ENCODE measurements around the gene LRP4. TPM values are rescaled to one million over a fixed set of nuclear protein-coding genes. Genes with fewer than 3 reads are reported as not detected.

LRP4 gene
- total RNA-seq, 2 donors from 2014 or later, result 6.7 to 43.3 TPM

DNA sequence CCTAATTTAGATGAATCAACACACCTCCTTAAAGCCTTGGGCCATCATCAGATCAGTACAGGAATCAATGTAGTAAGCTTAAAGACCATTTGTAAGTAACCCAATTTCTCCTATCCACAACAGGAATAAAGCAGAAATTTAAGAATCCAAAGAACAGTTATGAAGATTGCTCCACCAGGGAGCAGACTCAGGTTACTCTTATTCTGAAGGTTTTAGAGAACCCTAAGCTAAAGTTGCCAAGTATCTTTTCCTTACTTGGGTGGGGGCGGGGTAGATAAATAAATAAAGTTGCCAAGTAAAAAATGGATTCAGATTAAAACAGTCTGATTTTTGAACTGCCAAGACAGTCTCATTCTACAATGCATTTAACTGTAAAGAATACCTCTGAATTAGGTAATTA is 90.4 kb downstream of the LRP4 start:
- ATAC-seq, result no peak
- DNase-seq, result no peak
- intact Hi-C loops (cut with DNase I, micrococcal nuclease), result loop anchor here in 1 of 2 donors (2.0 kb wide), 1 partner anchor 17 kb away; no protein-coding TSS in a partner anchor

DNA sequence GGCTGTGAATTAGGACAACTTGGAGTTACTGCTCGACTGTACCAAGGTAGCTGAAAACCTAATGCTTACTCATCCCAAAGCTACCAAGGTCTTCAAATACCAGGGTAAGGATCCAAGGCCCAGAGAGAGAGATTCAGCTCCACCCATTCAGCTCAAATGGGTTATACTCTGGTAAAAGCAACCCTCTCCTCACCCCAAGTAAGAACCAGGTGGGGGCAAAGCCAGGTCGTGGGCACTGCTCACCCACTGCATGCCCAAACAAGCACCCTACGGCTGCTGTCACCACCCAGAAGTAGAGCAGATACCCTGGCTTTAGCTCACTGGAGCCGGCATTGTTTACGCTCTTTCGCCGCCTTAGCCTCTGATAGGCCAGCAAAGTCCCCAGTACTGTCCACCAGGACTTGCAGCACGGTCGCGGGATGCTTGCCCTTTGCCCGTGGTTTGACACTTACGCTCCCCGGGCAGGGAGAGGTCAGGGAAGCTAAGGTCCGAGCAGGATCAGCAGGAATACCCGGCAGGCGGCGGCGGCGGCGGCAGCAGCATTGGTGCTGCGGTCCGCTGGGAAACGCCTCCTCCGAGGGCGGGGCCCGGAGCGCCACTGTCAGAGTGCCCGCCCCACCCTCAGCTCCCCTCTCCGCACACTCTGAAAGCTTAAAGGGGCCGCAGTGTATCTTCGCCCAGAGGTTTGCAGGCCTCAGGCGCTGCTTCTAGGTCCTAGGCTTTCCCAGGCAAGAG is 91.9 kb downstream of the LRP4 start:
- peak; percentile 82 to 89 for DNase-seq
- ATAC-seq, result peak; percentile 99
- intact Hi-C loops (cut with DNase I, micrococcal nuclease), result loop anchor here in 1 of 2 donors (2.0 kb wide), 1 partner anchor 18 kb away; no protein-coding TSS in a partner anchor

DNA sequence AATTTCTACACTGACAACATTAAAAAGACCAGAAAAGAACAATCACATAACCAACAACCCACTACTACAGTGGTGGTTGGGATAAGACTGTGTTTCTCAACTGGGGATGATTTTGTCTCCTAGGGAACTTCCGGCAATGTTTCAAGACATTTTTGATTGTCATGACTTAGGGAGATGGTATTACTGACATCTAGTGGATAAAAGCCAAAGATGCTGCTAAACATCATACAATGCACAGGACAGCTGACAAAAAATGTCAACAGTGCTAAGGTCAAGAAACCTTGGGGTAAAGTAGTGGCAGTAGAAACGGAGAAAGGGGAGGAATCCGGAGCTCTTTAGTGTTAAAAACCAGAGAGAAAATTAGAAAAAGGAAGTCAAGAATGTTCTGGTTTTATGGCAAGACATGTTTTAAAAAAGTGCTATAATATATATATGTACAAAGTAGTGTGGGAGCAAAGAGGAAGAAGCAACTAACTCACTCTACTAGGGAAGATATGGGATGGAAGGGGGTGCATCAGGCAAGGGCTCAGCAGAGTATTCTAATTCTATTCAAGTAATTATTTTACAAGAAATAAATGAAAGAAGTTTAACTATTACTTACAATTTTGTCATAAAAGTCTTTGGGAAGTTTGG is 109.4 kb downstream of the LRP4 start:
- ATAC-seq, result peak; percentile 80
- intact Hi-C loops (cut with DNase I, micrococcal nuclease), result no loop called here
- no peak for DNase-seq

Other genes with a start within 250 kb of the LRP4 start
- 10 to 100 TPM; 77.3 to 78.5 TPM for gene ARHGAP1, start 217.9 kb downstream of the LRP4 start, total RNA-seq
- 10 to 100 TPM; 11.3 to 11.6 TPM for gene ZNF408, start 217.5 kb downstream of the LRP4 start, total RNA-seq
- not detected for gene F2, start 199.3 kb downstream of the LRP4 start, total RNA-seq
- 10 to 100 TPM; 50.4 to 68.0 TPM for gene CKAP5, start 72.3 kb downstream of the LRP4 start, total RNA-seq
- 10 to 100 TPM; 27.7 to 34.8 TPM for gene CSTPP1, start 18.2 kb upstream of the LRP4 start, total RNA-seq

Data from left colon (tissue), 2 donors.